Uterus (tissue), 4 donors: Measurements from ENCODE around the gene DMKN. TPM values are rescaled to one million over a fixed set of nuclear protein-coding genes. Genes with fewer than 3 reads are reported as not detected.

Source experiments
- DNase-seq, 2 donors: peaks; one replicate each; pipeline ENCODE4 v3.0.0-alpha.2; 2019 to 2020
- H3K27ac ChIP-seq, 2 donors: fragments of 200-600 bp; sonication (generic); 1 replicate in 1 of 2; 2 replicates in 1 of 2; pipeline ENCODE4 v1.5.1; 2016 to 2018
- H3K27me3 ChIP-seq, 2 donors: fragments of 200-600 bp; sonication (generic); one replicate each; pipeline ENCODE4 v1.5.1; 2018 to 2019; ENCODE audit warnings: control low read depth in 1 of 2
- H3K36me3 ChIP-seq, 2 donors: fragments of 200-600 bp; sonication (generic); one replicate each; pipeline ENCODE4 v1.5.1; 2019; ENCODE audit warnings: control low read depth in 1 of 2
- H3K4me1 ChIP-seq, 2 donors: fragments of 200-600 bp; sonication (generic); one replicate each; pipeline ENCODE4 v1.5.1; 2018 to 2019; ENCODE audit warnings: control low read depth in 1 of 2
- H3K4me3 ChIP-seq, 2 donors: fragments of 200-600 bp; sonication (generic); 1 replicate in 1 of 2; 2 replicates in 1 of 2; pipeline ENCODE4 v1.5.1; 2018 to 2019; ENCODE audit warnings: mild to moderate bottlenecking in 1 of 2
- H3K9me3 ChIP-seq, 2 donors: fragments of 200-600 bp; sonication (generic); one replicate each; pipeline ENCODE4 v1.5.1; 2019; ENCODE audit warnings: control low read depth in 1 of 2
- POLR2A ChIP-seq, 2 donors: fragments of 450-650 bp; IDR thresholded peaks; one replicate each; pipeline ENCODE4 v1.6.1; 2016; ENCODE audit warnings: antibody characterized with exemption in 2 of 2, mild to moderate bottlenecking in 1 of 2, moderate library complexity in 1 of 2
- intact Hi-C: fragments of 100-400 bp; cut with DNase I; formaldehyde crosslinking; loops from one replicate; pipeline ENCODE4 v1.15.1; 2023; ENCODE audit warnings: low total_unique reads
- total RNA-seq, 4 donors: library from RNA; depleted of rRNA in 3 of 4; stranded (reverse); fragments of >200 nt in 3 of 4; gene quantifications; one replicate each; pipeline versions ENCODE4 v1.1.0 to v1.2.4, GENCODE V29; 2014 to 2023
- TF ChIP-seq, protein P1 (sequence below), 4 experiments: fragments of 200-600 bp in 2 of 4; fragments of 450-650 bp in 2 of 4; sonication (generic) in 2 of 4; IDR thresholded peaks; one replicate each; pipeline ENCODE4 v1.5.1; 2016 to 2019; ENCODE audit warnings: antibody characterized with exemption in 4 of 4, mild to moderate bottlenecking in 2 of 4, moderate library complexity in 1 of 4
- donor health status: DM: yes; HTN: yes; CAD: no.

The DMKN gene, protein sequence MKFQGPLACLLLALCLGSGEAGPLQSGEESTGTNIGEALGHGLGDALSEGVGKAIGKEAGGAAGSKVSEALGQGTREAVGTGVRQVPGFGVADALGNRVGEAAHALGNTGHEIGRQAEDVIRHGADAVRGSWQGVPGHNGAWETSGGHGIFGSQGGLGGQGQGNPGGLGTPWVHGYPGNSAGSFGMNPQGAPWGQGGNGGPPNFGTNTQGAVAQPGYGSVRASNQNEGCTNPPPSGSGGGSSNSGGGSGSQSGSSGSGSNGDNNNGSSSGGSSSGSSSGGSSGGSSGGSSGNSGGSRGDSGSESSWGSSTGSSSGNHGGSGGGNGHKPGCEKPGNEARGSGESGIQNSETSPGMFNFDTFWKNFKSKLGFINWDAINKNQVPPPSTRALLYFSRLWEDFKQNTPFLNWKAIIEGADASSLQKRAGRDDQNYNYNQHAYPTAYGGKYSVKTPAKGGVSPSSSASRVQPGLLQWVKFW
- total RNA-seq: 10 to 100 TPM in 3 of 4 donors, 1 to 10 TPM in 1; 4.4 to 73.7 (median 39.5) TPM

DNA sequence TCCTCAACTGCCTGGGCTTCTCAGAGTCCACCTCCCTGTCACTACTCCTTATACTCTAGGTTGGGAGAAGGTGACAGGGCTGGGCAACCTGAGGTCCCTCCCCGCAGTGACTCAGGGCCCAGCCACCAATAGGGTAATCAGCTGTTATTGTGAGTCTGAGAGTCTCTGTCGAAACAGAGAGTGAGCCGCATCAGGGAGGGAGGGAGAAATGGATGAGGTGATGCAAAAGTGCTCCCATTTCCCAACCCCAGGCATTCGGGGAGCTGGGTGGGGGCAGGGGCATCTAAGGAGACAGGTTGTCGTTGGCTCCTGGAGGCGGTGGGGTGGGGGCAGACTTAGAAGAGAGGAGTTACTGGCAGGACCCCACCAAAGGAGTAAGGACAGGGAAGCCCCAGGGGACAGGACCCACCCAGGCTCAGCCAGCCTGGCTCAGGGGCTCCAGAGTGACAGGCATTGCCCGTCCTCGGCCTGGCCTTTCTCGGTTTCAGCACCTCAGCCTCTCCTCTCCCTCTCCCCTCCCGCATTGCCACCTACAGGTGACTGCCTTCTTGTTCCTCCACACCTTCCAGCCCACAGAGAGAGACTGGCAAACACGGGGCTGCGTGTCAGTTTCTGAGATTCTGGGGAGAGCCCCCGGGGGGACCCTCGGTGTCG, at the start of gene DMKN:
DMKN (minus strand) TSS at position 22 of the 654 bp plus-strand sequence. CDS start 174 bp downstream, outside the sequence.
- H3K4me1 ChIP-seq: no peaks in the 10 kb centered on the region
- DNase-seq: no peak
- no peak within 1 kb of the TSS for H3K4me3 ChIP-seq
- TF ChIP-seq, protein P1, sequence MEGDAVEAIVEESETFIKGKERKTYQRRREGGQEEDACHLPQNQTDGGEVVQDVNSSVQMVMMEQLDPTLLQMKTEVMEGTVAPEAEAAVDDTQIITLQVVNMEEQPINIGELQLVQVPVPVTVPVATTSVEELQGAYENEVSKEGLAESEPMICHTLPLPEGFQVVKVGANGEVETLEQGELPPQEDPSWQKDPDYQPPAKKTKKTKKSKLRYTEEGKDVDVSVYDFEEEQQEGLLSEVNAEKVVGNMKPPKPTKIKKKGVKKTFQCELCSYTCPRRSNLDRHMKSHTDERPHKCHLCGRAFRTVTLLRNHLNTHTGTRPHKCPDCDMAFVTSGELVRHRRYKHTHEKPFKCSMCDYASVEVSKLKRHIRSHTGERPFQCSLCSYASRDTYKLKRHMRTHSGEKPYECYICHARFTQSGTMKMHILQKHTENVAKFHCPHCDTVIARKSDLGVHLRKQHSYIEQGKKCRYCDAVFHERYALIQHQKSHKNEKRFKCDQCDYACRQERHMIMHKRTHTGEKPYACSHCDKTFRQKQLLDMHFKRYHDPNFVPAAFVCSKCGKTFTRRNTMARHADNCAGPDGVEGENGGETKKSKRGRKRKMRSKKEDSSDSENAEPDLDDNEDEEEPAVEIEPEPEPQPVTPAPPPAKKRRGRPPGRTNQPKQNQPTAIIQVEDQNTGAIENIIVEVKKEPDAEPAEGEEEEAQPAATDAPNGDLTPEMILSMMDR (IDR thresholded peaks at IDR 0.05): no peak
- TF ChIP-seq POLR2A (IDR thresholded peaks at IDR 0.05): no peak
- no peak within 1 kb of the TSS for H3K27ac ChIP-seq
- no peaks in the 10 kb centered on the region for H3K36me3 ChIP-seq
- H3K27me3 ChIP-seq: no peaks in the 10 kb centered on the region
- intact Hi-C loops: no loop called here
- no peaks in the 10 kb centered on the region for H3K9me3 ChIP-seq

DNA sequence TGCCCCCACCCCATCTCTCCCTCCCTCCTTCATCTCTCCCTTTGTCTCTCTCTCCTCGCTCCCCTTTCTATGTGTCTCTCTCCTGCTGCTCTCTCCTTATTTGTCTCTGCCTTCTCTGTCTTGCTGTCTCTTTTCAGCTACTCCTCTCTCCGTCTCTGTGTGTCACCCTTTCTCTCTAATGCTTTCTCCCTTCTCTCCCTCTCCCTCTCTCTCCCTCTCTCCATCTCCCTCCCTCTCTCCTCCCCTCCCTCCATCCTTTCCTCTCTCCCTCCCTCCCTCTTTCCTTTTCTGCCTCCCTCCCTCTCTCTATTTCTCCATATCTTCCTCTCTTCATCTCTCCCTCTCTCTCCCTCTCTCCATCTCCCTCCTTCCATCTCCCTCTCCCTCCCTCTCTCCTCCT, 49.3 kb upstream of the DMKN start:
- peaks cover 0 to 2% of the 10 kb centered on the region in 2 donors for H3K4me1 ChIP-seq
- DNase-seq: no peak
- no peak for TF ChIP-seq POLR2A (IDR thresholded peaks at IDR 0.05)
- TF ChIP-seq, protein P1 (IDR thresholded peaks at IDR 0.05): no peak
- H3K27me3 ChIP-seq: peaks cover 9 to 15% of the 10 kb centered on the region in 2 donors
- H3K9me3 ChIP-seq: no peaks in the 10 kb centered on the region
- no peak overlapping the region for H3K4me3 ChIP-seq
- H3K27ac ChIP-seq: no peak overlapping the region
- intact Hi-C loops: no loop called here
- no peaks in the 10 kb centered on the region for H3K36me3 ChIP-seq

DNA sequence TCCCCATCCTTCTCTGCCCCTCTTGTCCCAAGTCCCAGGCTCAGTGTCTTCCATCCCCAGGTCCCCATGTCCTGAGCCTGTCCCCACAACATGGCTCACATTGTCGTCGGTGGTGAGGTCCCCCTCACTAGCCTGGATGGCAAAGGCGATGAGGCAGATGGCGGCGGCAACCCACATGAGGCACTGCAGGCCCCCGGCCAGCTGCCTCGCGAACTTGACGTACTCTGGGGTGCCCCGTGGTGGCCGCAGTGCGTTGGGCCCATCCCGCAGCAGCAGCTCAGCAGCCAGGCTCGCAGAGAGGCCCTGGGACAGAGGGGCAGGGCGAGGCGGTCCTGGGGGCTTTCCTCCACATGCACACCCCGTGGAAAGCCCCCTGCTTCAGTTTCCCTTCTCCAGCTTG, 48.9 kb upstream of the DMKN start:
- peaks cover 11 to 15% of the 10 kb centered on the region in 2 donors for H3K27me3 ChIP-seq
- no peaks in the 10 kb centered on the region for H3K9me3 ChIP-seq
- H3K4me3 ChIP-seq: no peak overlapping the region
- H3K36me3 ChIP-seq: no peaks in the 10 kb centered on the region
- H3K4me1 ChIP-seq: peaks cover 0 to 3% of the 10 kb centered on the region in 2 donors
- TF ChIP-seq POLR2A (IDR thresholded peaks at IDR 0.05): no peak
- TF ChIP-seq, protein P1 (IDR thresholded peaks at IDR 0.05): no peak
- intact Hi-C loops: no loop called here
- no peak overlapping the region for H3K27ac ChIP-seq
- DNase-seq: no peak

DNA sequence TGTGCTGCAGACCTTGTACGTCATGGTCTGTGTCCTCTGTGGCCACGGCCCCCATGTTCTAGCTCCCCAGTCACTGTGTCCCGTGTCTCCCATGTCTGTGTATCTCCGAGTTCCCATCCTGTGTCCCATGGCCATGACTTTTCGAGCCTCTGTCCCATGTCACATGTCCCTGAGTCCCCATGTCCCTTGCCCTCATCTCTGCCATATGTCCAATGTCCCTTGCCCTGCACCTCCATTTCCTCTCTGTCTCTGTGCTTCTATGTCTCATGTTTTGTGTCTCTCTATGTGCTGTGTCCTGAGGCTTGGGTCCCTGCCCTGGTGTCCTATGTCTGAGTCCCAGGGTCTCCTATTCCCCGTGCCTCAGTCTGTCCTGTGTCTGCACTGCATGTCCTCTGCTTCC, 48.0 kb upstream of the DMKN start:
- no peak overlapping the region for H3K27ac ChIP-seq
- peaks cover 0 to 3% of the 10 kb centered on the region in 2 donors for H3K4me1 ChIP-seq
- peaks cover 11 to 15% of the 10 kb centered on the region in 2 donors for H3K27me3 ChIP-seq
- no peaks in the 10 kb centered on the region for H3K36me3 ChIP-seq
- no peak overlapping the region for H3K4me3 ChIP-seq
- no peak for DNase-seq
- TF ChIP-seq, protein P1 (IDR thresholded peaks at IDR 0.05): no peak
- no peak for TF ChIP-seq POLR2A (IDR thresholded peaks at IDR 0.05)
- H3K9me3 ChIP-seq: no peaks in the 10 kb centered on the region
- intact Hi-C loops: no loop called here

DNA sequence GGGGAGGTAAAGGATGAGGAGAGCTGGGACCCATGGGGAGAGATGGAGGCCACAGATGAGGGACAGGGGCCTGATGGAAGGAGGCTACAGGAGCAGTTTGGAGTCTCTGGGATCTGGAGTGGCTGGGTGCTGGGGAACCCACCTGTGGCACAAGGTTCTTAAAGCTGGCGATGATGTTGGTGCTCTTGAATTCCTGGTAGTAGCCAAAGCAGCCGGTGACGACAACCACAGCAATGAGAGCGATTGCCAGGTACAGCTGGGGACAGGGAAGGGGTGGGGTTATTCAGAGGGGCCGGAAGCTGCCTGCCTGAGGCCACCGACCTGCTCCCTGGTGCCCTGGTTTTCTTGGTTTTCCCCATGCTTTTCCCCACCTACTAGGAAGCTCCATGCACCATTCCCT, 47.2 kb upstream of the DMKN start:
- Histone ChIP-seq H3K36me3 (no peaks in the 10 kb centered on the region), H3K27me3 (peaks cover 11 to 15% of the 10 kb centered on the region in 2 donors)

More for the DNA sequence above, 47.2 kb upstream of the DMKN start:
- no peak for DNase-seq
- TF ChIP-seq POLR2A (IDR thresholded peaks at IDR 0.05): no peak
- TF ChIP-seq, protein P1 (IDR thresholded peaks at IDR 0.05): no peak
- H3K27ac ChIP-seq: no peak overlapping the region
- H3K4me1 ChIP-seq: peaks cover 0 to 3% of the 10 kb centered on the region in 2 donors
- no peaks in the 10 kb centered on the region for H3K9me3 ChIP-seq
- intact Hi-C loops: no loop called here
- no peak overlapping the region for H3K4me3 ChIP-seq
